GM12878 (cell line): ENCODE measurements around the gene SPTBN1. TPM values are rescaled to one million over a fixed set of nuclear protein-coding genes. Genes with fewer than 3 reads are reported as not detected.

Experiments
- ATAC-seq: fragments of 200-7000 bp; cut with Tn5 transposase; 3 replicates; pipeline ENCODE4 v1.9.1; 2020; ENCODE audit warnings: mild to moderate bottlenecking, moderate library complexity
- BruUV-seq: library from RNA; stranded (reverse); fragments of 400-500 nt; replicated peaks from 2 replicates; lab custom pipeline; 2021; lab: Mats Ljungman, UMichigan
- CTCF ChIA-PET: fragments of 300-600 bp; sonication (Branson Sonifier 250); formaldehyde crosslinking; extraction: SDS; loops from one replicate; lab custom pipeline; 2021; ENCODE audit warnings: inconsistent platforms; lab: Yijun Ruan, JAX
- POLR2A ChIA-PET: fragments of 350-600 bp; formaldehyde crosslinking; extraction: SDS; loops from one replicate; lab custom pipeline; 2021; ENCODE audit warnings: inconsistent platforms; lab: Charles Lee
- RAD21 ChIA-PET: fragments of 300-600 bp; sonication (Branson Sonifier 250); formaldehyde crosslinking; loops from one replicate; lab custom pipeline; 2023; ENCODE audit warnings: antibody characterized with exemption; ENCODE audit not compliant: unreplicated experiment; lab: Charles Lee
- SMC1A ChIA-PET: fragments of 300-600 bp; sonication (Branson Sonifier 250); formaldehyde crosslinking; loops from one replicate; lab custom pipeline; 2023; ENCODE audit not compliant: unreplicated experiment, uncharacterized antibody; lab: Charles Lee
- DNase-seq: peaks from one replicate; pipeline ENCODE4 v3.0.0-alpha.2; 2011; ENCODE audit warnings: low read depth, low spot score
- FAIRE-seq: peaks from 3 replicates; lab custom pipeline; 2011; peaks lifted over from hg19 to GRCh38; lab: Jason Lieb, UNC
- H2AFZ ChIP-seq: 2 replicates; pipeline ENCODE4 v1.6.0; 2011; ENCODE audit warnings: low read depth, low read length, control low read depth; ENCODE audit not compliant: control insufficient read depth
- H3K27ac ChIP-seq: 2 replicates; pipeline ENCODE4 v1.5.1; 2011; ENCODE audit warnings: control low read depth; ENCODE audit not compliant: control insufficient read depth, insufficient read depth
- H3K27me3 ChIP-seq, 2 experiments: replicated peaks in 1 of 2; 2 replicates each; pipeline versions ENCODE4 v1.6.0 to v1.6.1; 2011; ENCODE audit warnings: low read length in 1 of 2; ENCODE audit not compliant: control insufficient read depth in 2 of 2, insufficient read depth in 2 of 2
- H3K36me3 ChIP-seq, 2 experiments: 2 replicates each; pipeline ENCODE4 v1.5.1; 2011; ENCODE audit warnings: low read length in 1 of 2; ENCODE audit not compliant: control insufficient read depth in 2 of 2, insufficient read depth in 2 of 2
- H3K4me1 ChIP-seq: 2 replicates; pipeline ENCODE4 v1.6.1; 2011; ENCODE audit warnings: mild to moderate bottlenecking, low read length, moderate library complexity, mixed read lengths; ENCODE audit not compliant: control insufficient read depth, insufficient read depth
- H3K4me2 ChIP-seq: 2 replicates; pipeline ENCODE4 v1.6.0; 2011; ENCODE audit warnings: control low read depth; ENCODE audit not compliant: control insufficient read depth, insufficient read depth
- H3K4me3 ChIP-seq: fragments of 200-600 bp; sonication (generic); 2 replicates; pipeline ENCODE4 v1.5.1; 2016
- H3K79me2 ChIP-seq: 2 replicates; pipeline ENCODE4 v1.6.0; 2011; ENCODE audit warnings: low read length; ENCODE audit not compliant: control insufficient read depth, insufficient read depth
- H3K9ac ChIP-seq: 2 replicates; pipeline ENCODE4 v1.8.0; 2011; ENCODE audit warnings: low read length, control low read depth, mixed read lengths; ENCODE audit not compliant: control insufficient read depth, insufficient read depth
- H3K9me3 ChIP-seq: replicated peaks from 3 replicates; pipeline ENCODE4 v1.5.1; 2011; ENCODE audit warnings: mild to moderate bottlenecking, low read length; ENCODE audit not compliant: control insufficient read depth, insufficient read depth
- H4K20me1 ChIP-seq: 2 replicates; pipeline ENCODE4 v1.6.0; 2011; ENCODE audit not compliant: control insufficient read depth, insufficient read depth
- CEBPZ ChIP-seq: fragments of 150-350 bp; IDR thresholded peaks from 2 replicates; pipeline ENCODE4 v1.6.1; 2016; ENCODE audit warnings: low read depth, low read length
- IKZF1 ChIP-seq: fragments of 450-650 bp; conservative IDR thresholded peaks from 2 replicates; pipeline ENCODE4 v1.6.1; 2017; ENCODE audit warnings: antibody characterized with exemption, mild to moderate bottlenecking
- IKZF2 ChIP-seq, 2 experiments: fragments of 450-650 bp; IDR thresholded peaks; 2 replicates each; pipeline ENCODE4 v1.6.1; 2017; ENCODE audit warnings: mild to moderate bottlenecking in 2 of 2, moderate library complexity in 2 of 2
- WGBS: methylation state at CpG from one replicate; pipeline ENCODE4 v1.1.6; 2016; ENCODE audit warnings: low lambda C conversion rate; ENCODE audit not compliant: insufficient replicate concordance, insufficient coverage; ENCODE audit errors: missing lambda C conversion rate; 5-methylcytosine and 5-hydroxymethylcytosine counted together
- in situ Hi-C: fragments of 300-500 bp; cut with MboI; formaldehyde crosslinking; loops from 9 replicates; pipeline ENCODE4 v1.14.3; 2018; ENCODE audit warnings: mixed read lengths
- intact Hi-C: fragments of 100-400 bp; cut with micrococcal nuclease; formaldehyde crosslinking; loops from one replicate; pipeline ENCODE4 v1.14.2; 2022; ENCODE audit not compliant: unreplicated experiment
- polyA plus RNA-seq, 11 experiments: library from polyadenylated mRNA; depleted of rRNA in 4 of 11; unstranded in 6 of 11; stranded (reverse) in 5 of 11; fragments of >200 nt; fragmentation: Nextera tagmentation in 4 of 11; fragmentation: Illumina TruSeq in 1 of 11; extraction: Ambion mirVana in 4 of 11; extraction: Trizol in 1 of 11; gene quantifications; 1 replicate in 1 of 11; 2 replicates in 10 of 11; pipeline versions ENCODE4 v1.2.1 to v1.2.3, GENCODE V29; 2011 to 2016; ENCODE audit warnings: inconsistent platforms in 2 of 11, missing spikeins in 2 of 11, low read depth in 1 of 11
- total RNA-seq, 4 experiments: library from RNA; depleted of rRNA in 3 of 4; stranded (reverse); fragments of >200 nt in 3 of 4; fragmentation: Illumina TruSeq in 1 of 4; extraction: Trizol in 1 of 4; gene quantifications; 2 replicates each; pipeline versions ENCODE4 v1.2.1 to v1.2.3, GENCODE V29; 2013 to 2021
- TF ChIP-seq, protein P1 (sequence below): fragments of 450-650 bp; IDR thresholded peaks from 2 replicates; pipeline ENCODE4 v1.6.1; 2018; ENCODE audit warnings: mild to moderate bottlenecking, low read depth, moderate library complexity; ENCODE audit not compliant: partially characterized antibody
- TF ChIP-seq, protein P2 (sequence below): fragments of 450-650 bp; IDR thresholded peaks from 2 replicates; pipeline ENCODE4 v1.6.1; 2016; ENCODE audit warnings: mild to moderate bottlenecking, moderate library complexity, borderline replicate concordance

The SPTBN1 gene
- total and polyA plus RNA-seq, 10 of the 15 experiments (the other 5 are each of a cell fraction or from before 2014, with no cell fraction given), result 20.6 to 154 (median 76.7) TPM

- Histone ChIP-seq H3K4me1 (no peaks in the 10 kb centered on the region; the same call in 1 of the 2 replicates), H3K36me3 (no peaks in the 10 kb centered on the region), H3K79me2 (no peaks in the 10 kb centered on the region), H4K20me1 (no peaks in the 10 kb centered on the region), H3K9me3 (no peaks in the 10 kb centered on the region), H2AFZ (no peak overlapping the region), H3K4me3 (peak overlapping the region; percentile 36), H3K9ac (no peak overlapping the region; the same call in 1 of the 2 replicates), H3K27me3 (peaks cover 11 to 12% of the 10 kb centered on the region in 2 experiments; a peak in 3 of 4 replicates), H3K27ac (no peak overlapping the region), H3K4me2 (peak overlapping the region; percentile 17)
- TF ChIP-seq IKZF2 (IDR thresholded peaks at IDR 0.05) (no peak), IKZF1 (0 out of 2 replicates have a peak, but pooled peaks have one; percentile 27), CEBPZ (no peak)
- TF ChIP-seq, protein P1, sequence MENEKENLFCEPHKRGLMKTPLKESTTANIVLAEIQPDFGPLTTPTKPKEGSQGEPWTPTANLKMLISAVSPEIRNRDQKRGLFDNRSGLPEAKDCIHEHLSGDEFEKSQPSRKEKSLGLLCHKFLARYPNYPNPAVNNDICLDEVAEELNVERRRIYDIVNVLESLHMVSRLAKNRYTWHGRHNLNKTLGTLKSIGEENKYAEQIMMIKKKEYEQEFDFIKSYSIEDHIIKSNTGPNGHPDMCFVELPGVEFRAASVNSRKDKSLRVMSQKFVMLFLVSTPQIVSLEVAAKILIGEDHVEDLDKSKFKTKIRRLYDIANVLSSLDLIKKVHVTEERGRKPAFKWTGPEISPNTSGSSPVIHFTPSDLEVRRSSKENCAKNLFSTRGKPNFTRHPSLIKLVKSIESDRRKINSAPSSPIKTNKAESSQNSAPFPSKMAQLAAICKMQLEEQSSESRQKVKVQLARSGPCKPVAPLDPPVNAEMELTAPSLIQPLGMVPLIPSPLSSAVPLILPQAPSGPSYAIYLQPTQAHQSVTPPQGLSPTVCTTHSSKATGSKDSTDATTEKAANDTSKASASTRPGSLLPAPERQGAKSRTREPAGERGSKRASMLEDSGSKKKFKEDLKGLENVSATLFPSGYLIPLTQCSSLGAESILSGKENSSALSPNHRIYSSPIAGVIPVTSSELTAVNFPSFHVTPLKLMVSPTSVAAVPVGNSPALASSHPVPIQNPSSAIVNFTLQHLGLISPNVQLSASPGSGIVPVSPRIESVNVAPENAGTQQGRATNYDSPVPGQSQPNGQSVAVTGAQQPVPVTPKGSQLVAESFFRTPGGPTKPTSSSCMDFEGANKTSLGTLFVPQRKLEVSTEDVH, result no peak
- TF ChIP-seq, protein P2, sequence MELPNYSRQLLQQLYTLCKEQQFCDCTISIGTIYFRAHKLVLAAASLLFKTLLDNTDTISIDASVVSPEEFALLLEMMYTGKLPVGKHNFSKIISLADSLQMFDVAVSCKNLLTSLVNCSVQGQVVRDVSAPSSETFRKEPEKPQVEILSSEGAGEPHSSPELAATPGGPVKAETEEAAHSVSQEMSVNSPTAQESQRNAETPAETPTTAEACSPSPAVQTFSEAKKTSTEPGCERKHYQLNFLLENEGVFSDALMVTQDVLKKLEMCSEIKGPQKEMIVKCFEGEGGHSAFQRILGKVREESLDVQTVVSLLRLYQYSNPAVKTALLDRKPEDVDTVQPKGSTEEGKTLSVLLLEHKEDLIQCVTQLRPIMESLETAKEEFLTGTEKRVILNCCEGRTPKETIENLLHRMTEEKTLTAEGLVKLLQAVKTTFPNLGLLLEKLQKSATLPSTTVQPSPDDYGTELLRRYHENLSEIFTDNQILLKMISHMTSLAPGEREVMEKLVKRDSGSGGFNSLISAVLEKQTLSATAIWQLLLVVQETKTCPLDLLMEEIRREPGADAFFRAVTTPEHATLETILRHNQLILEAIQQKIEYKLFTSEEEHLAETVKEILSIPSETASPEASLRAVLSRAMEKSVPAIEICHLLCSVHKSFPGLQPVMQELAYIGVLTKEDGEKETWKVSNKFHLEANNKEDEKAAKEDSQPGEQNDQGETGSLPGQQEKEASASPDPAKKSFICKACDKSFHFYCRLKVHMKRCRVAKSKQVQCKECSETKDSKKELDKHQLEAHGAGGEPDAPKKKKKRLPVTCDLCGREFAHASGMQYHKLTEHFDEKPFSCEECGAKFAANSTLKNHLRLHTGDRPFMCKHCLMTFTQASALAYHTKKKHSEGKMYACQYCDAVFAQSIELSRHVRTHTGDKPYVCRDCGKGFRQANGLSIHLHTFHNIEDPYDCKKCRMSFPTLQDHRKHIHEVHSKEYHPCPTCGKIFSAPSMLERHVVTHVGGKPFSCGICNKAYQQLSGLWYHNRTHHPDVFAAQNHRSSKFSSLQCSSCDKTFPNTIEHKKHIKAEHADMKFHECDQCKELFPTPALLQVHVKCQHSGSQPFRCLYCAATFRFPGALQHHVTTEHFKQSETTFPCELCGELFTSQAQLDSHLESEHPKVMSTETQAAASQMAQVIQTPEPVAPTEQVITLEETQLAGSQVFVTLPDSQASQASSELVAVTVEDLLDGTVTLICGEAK, result no peak
- WGBS, result 1% methylated on average over 32 of the region's 35 CpGs
- POLR2A ChIA-PET, result interaction anchor here (0.6 to 0.7 kb wide), 3 partner anchors 11 to 67 kb away, joined by 3 to 4 read pairs (median 3); no protein-coding TSS in a partner anchor
- CTCF ChIA-PET, result interaction anchor here (1.0 kb wide), 1 partner anchor 11 kb away, joined by 4 read pairs; no protein-coding TSS in a partner anchor
- intact Hi-C loops (no loop called here), in situ Hi-C loops (no loop called here)
- DNase-seq, result no peak
- RAD21 ChIA-PET, result interaction anchor here (0.6 kb wide), 1 partner anchor 12 kb away, joined by 3 read pairs; no protein-coding TSS in a partner anchor
- FAIRE-seq, result no peak
- ATAC-seq, result peak; percentile 51
- SMC1A ChIA-PET, result interaction anchor here (0.6 kb wide), 1 partner anchor 22 kb away, joined by 3 read pairs; no protein-coding TSS in a partner anchor
- BruUV-seq, result no TSS peak
Measured at GRCh38 chr2:54457323-54458023, 1.3 kb downstream of the SPTBN1 start.
